GM19468 (cell line): Measurements from ENCODE around the gene TSPAN4.
A peak's percentile ranks its signal among the peaks of the same experiment; 100 is the strongest.

Experiments
- ATAC-seq: cut with Tn5 transposase; IDR thresholded peaks from one replicate; pipeline ENCODE4 v1.9.1; 2021; ENCODE audit warnings: mild to moderate bottlenecking, moderate library complexity, moderate number of reproducible peaks; ENCODE audit not compliant: unreplicated experiment; ENCODE audit errors: extremely low read depth

The TSPAN4 gene, protein sequence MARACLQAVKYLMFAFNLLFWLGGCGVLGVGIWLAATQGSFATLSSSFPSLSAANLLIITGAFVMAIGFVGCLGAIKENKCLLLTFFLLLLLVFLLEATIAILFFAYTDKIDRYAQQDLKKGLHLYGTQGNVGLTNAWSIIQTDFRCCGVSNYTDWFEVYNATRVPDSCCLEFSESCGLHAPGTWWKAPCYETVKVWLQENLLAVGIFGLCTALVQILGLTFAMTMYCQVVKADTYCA

DNA sequence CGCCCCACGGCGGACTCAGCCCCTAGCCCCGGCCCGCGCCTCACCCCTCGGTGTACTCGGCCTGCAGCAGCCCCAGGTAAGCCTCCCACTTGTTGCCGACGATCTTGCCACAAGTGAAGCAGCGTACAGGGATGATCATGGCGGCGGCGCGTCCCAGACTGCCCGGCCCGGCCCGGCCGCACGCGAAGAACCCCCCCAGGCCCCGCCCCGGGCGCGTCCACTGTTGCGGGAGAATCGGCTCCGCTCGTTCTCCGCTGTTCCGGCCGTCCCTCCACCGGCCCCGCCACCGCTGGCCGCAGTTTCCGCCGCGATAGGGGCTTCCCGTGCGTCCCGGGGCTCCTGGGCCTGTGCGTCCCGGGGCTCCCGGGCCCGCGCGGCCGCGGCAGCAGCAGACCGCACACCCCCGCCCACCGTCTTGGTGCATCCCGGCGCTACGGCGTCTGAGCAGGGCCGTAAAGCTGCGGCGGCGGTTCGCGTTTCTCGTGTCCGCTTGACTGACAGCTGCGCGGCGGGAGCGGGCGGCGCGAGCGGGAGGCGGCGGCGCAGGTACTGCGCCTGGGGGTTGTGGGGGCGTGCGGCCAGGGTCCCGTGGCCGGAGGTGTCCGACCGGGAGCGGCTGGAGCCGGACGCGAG, at the start of gene TSPAN4, which contains the start of gene POLR2L:
TSPAN4 (plus strand) TSS at position 483 of the 633 bp plus-strand sequence. CDS start 7,453 bp downstream, outside the sequence.
POLR2L (minus strand) TSS at position 160 of the 633 bp plus-strand sequence; CDS start at position 139, 21 bp downstream.
- peak; percentile 23 for ATAC-seq

DNA sequence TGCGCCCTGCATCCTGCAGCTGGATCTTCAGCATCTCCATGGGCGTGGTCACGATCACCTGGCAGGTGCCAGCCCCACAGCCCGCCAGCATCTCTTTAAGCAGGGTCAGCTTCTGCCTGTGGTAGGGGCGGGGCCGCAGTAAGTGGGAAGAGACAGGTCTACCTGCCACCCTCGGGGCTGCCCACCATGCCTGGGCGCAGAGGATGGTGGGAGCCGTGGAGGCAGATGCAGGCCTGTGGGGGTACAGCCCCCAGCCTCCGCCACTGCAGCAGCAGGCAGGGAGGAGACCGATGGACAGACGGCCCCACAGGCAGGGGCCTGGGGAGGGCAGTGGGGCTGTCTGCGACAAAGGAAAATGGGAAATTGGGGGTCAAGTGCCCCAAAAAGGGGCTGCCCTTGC, 49.8 kb upstream of the TSPAN4 start:
- no peak for ATAC-seq

DNA sequence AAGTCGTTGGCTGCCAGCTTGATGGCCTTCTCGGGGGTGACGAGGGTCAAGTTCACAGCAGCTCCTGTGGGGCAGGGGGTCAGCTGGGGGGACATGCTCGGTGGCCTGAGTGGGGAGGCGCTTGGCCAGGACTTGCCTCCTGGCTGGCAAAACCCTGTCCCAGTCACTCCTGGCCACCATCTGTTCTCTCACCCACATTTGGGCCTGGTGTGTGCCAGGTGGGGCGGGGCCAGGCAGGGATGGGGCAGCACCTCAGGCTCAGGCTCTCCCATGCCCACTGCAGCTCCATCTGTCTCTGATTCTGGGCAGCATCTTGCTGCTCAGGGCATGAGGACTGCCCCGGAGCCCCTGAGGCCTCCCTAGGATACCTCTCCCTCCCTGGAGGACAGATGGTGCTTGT, 49.1 kb upstream of the TSPAN4 start:
- ATAC-seq = no peak

DNA sequence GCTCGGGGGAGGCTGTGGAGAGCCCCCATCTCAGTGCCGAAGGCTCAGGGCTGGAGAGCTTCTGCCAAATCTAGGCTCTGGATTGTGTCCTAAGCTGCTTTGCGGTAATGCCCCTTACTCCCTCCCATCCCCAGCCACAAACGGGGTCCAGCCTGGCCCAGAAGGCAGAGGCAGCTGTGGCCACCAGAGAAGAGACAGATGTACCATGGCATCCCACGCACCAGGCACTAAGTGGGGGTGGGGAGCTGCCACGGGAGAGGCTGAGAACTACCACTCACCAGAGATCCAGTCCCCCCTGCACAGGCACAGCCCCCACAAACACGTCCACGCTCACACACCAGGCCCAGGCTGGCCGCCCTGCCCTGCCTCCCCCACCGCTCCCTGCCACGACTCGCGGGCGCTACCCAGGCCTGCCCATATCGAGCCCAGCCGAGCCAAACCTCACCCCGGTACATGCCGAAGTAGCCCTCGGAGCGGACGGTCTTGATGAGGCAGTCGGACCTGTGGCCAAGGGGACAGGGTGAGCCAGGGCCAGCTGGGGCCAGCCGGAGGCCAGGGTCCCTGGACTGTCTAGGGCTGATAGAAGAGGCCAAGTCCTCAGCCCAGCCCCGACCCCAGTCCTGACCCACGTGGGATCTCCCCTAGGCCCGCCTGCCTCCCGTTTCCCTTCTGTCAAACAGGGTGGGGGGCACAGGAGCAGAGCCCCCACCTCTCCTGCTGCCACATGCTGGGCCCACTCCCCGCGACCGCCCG, 48.5 kb upstream of the TSPAN4 start:
- no peak for ATAC-seq

DNA sequence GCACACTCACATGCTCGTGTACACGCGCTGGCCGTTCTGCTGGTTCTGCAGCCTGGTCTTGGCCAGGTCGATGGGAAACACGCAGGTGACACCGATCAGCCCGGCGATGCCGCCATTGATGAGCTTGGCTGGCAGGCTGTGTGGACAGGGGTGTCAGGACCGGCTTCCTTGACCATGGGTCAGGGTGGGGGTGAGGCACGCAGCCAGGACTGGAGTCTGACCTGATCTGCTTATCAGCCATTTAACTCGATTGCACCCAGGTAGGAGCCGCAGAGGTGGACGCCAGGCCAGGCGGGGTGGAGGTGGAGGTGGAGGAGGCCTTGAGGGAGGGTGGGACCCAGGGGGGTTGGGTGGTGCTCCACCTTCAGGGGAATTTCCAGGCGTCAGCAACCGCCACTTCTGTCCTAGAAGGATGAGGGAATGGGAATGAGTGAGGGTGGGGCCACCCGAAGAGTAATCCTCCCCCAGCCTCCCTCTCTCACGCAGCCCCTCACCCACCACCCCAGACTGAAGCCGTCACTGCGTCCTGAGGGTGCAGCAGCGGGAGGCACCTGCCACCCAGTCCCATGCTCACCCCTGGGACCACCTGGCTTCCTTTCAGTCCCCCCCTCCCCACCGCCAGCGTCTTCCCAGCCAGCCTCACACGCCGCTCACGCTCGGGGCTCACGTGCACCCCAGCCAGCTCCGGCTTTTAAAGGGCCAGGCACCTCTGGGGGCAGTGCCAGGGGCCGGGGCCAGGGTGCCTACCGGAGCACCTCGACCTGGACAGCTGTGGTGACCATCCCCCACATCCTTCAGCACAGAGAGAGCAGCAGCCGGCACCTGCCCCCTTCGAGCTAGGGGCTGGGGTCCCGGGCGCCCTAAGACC, 47.7 kb upstream of the TSPAN4 start:
- no peak for ATAC-seq

DNA sequence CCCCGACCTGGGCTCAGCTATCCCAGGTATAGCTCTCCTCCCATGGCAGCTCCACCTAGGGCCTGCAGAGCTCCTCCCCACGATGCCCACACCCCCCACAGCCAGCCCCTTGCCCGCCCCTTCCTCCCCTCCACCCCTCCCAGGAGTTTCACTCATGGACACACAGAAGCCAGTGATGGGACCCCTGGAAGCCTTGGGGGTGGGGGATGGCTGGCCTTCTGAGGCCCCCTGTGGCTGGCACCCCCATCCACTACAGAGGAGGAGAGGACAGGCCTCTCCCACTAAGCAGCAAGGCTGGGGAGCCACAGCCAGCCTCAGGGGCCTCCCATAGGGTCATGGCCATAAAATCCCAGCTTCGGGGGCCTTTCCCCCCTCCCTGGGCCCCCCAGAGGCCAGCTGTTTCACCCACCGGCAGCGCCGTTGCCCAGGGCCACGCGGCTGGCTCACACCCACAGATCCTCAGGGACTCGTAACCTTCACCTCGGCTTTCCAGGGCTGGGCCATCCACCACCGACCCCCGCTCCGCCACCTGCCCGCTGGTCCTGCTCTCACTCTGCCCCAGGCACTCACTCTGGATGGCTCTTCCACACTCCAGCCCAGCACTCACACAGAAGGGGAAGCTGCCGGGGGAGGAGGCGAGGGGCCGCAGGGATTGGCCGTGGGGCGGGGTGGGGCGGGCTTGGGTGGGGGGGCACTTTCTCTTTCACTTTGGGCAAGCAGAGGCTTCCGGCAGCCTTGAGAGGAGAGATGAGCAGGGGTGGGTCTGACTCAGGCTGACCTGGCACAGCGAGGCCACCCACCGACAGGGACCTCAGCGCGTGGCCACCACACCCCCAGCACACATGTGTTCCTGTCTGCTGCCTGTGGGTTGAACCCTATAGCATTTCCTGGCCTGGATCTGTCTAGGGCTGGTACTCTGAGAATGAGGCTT, 46.8 kb upstream of the TSPAN4 start:
- no peak for ATAC-seq

DNA sequence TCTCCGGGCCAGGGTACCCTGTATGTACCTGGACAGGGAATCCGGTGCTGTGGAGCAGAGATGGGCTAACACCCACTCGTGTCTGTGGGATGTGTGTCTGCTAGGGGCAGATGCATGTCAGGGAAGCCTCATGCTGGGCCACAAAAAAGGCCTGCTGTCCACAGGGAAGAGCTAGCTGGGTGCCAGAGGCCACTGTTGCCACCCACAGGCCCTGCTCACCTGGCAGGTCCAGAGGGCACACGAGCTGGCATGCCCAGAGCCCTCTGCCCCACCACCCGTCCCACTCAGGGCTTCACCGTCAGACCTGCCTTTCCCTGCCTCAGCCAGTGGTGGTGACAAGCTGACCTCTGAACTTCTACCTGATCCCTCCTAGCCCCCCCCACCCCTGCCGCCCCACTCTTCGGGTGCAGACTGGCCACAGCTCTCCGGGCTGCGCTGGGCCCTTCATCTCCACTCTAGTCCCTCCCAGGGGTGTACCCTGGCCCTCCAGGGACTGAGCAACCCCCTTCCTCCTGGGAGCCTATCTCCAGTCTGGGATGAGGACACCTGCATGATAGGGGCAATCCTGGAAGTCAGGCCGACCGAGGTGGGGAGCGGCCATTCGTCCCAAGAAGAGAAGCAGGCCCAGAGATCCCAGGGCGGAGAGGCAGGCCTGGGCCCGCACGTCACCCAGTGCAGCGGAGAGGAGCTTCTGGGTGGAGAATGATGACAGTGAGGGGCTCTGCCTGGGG, 45.9 kb upstream of the TSPAN4 start:
- ATAC-seq = no peak

DNA sequence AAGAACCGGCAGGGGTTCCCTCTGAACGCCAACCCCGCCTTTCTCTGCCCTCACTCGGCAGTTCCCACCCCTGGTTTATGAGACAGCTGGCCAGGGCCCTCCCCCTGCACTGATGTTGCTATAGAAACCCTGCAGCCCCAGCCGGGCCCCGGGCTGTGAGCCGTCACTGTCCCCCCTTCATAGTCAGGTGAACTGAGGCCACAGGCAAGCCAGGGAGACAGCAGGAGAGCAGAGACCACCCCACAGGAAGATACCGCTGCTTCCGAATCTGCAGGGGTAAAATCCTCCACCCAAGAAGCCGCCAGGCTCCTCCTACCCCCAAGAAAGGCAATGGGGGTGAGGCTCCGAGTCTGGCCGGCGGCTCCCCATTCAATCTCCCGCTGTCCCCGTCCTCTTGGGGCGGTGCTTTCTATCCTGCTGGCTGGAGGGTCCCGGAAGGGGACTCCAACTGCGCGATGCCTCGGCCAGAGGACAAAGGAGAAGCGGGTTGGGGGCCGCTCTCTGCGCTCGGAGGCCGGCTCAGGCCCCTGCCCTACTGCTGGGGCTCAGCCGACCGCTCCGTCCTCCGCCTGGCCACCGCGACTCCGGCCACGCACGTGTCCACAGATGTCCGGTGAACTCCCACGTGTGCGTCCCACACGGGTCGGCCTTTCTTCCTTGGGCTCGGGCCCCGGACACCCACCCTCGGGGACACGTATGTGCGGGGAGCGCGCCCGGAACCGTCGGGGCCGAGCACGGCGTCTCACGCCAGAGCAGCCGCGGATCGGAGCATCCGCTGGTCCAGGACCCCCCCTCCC, 45.2 kb upstream of the TSPAN4 start:
- ATAC-seq = no peak

DNA sequence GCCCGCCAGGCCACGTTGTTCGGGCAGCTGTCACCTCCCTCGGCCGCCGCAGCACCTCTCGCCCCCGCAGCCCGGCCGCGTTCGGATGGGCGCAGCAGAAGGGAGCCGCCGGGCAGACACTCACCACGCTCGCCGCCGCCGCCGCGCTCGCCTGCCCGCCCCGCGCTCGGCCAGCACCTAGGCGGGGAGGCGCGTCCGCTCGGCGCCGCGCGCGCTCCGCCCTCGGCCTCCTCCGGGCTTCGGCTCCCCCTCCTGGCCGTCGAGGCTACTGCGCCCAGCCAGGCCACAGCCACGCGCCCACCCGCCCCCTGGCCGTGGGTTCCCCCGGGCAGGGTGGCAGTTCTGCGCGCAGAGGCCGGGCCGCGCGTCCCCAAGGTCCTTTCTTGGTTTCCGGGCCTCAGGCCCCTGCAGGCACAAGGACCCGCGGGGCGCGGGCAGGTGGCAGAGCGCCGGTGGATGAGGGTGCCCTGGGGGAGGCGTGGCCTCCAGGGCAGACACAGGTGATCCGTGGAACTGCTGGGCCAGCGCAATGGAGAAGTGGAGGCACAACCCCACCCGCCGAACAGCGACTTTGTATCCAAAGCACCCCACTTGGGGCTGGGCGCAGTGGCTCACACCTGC, 44.4 kb upstream of the TSPAN4 start, which contains the start of gene SLC25A22:
SLC25A22 (minus strand) TSS at position 189 of the 621 bp plus-strand sequence. CDS start 3,275 bp downstream, outside the sequence.
- ATAC-seq = peak; percentile 30

DNA sequence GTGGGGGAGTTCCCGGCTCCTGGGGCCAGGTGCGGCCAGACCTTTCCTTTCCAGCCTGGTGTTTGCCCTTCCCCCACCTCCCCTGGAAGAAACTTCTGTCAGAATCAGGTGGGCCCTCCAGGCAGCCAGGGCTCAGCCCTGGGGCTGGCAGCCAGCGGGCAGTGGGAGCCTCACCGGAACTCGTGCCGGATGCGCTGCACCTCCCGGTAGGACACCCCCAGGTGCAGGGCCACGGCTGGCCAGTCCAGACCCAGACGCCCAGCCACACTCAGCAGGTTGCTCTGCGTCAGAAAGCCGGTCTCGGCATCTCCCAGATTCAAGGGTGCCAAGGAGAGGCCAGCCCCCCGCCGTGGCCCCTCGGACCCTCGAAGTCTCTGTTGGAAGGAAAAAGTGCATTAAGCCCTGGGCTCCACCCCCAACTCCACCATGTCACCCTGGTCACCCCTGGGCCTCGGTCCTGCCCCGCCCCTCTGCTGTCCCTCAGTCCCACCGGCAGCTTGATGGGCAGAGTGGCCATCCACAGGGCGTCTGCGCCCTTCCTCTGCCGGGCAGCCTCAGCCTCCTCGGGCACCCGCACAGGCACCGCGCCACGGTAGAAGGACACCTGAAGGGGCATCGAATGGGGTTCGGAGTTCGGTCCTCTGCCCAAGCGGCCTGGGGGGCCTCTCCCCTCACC, 42.9 kb upstream of the TSPAN4 start:
- no peak for ATAC-seq

DNA sequence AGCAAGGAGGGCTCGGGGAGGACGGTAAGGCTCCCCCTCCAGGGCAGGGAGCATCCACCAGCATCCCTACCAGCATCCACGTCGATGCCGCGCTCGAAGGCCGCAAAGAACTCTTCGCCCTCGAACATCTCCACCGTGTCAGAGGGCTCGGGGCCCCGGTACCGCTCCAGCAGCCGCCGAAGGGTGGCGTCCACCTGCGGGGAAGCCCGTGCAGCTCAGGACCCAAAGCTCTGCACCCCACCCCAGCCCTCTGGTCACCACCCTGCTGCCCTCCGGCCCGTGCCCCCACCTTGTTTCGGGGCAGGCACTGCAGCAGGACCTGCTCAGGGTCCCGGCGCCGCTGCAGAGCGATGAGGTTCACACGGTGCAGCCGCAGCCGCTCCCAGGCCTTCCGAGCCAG, 42.2 kb upstream of the TSPAN4 start:
- ATAC-seq = no peak

DNA sequence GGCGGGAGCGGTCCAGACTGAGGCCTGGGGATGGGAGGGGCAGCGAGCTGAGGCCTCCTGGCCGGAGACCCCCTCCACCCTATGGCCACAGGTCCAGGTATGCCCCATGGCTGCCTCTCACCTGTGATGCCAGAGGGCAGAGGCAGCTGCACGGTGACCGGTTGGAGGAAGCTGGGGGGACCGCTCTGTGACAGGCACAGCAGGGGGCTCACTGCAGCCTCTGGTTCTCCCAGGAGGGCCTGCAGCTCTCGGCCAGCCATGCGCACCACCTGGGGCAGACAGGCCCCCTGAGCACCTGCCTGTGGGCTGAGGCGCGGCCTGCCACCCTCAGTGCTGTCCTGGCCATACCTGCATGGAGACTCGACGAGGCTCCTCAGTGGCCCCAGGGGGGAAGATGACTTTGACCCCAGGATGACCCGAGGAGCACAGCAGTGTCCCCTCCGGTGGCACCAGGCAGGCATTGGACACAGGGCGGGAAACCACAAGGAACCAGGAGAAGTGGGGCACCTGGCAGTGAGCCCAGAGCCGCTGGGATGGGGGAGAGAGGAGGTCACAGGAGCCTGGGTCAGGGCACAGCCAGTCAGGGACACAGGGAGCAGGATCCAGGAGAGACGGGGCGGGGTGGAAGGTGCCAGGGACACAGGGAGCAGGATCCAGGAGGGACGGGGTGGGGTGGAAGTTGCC, 41.4 kb upstream of the TSPAN4 start:
- no peak for ATAC-seq

DNA sequence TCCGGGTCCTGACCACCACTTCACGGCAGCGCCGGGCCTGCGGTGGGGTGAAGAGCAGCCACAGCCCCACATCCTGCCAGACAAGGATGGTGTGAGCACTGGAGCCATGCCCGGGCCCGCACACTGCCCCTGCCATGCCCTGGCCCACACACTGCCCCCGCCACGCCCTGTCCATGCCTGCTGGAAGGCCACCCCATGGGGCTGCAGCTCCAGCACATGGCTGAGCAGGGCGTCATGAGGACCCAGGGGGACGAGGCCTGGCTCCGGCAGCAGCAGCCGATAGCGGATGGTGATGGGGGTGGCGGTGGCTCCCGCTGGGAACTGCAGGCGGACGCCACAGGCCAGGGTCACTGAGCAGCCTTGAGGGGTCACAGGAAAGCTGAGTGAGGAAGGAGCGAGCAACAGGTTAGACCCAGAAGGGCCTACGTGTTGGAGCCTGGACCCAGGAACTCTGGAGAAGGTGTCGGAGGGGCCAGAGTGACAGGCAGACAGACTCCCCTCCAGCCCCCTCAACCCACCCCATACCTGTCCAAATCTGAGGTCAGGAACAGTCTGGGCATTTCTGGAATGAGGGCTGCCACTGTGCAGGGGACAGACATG, 40.5 kb upstream of the TSPAN4 start:
- no peak for ATAC-seq

DNA sequence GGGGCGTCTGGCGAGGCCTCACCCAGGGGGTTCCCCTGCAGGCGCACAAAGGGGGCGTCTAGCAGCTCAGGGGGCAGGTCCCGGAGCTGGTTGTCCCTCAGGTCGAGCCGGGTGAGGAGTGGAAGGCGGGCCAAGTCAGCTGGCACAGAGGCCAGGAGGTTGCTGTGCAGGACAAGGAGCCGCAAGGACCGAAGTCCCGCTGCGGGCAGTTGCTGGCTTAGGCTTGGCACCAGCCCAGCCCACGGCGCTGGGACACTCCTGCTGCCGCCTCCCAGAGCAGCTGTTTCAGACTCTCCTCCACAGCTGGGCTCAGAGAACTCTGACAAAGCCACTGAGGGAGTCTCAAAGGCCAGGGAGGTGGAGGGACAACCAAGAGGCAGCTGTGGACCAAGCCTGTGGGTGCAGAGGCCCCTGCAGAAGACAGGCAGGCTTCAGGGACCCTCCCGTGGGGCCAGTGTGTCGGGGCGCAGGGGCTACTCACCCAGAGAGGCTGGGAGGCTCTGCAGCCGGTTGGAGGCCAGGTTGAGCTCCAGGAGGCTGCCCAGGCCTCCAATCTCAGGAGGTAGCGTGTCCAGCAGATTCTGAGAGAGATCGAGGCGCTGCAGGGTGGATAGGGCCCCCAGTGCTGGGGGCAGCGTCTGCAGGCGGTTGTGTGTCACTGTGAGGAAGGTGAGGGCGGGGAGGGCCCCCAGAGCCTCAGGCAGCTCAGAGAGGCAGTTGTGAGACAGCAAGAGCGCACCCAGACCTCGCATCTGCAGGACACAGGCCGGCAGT, 39.8 kb upstream of the TSPAN4 start:
- ATAC-seq = no peak

DNA sequence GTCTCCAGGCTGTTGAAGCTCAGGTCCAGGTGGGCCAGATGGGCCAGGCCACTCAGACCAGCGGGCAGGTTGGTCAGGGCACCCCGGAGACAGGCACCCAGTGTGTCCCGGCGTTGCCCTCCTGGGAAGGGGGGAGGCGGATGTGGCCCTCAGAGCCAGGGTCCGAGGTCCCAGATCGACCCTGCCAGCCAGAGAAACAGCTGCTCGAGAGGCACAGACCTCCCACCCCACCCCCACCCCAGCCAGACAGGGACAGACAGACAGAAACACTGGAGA, 39.2 kb upstream of the TSPAN4 start:
- ATAC-seq = no peak
